Caco-2 (cell line): ENCODE measurements around the gene SGMS1. TPM values are rescaled to one million over a fixed set of nuclear protein-coding genes. Genes with fewer than 3 reads are reported as not detected.

Experiments used
- BruUV-seq: library from RNA; stranded (reverse); fragments of 400-500 nt; replicated peaks from 2 replicates; lab custom pipeline; 2021; lab: Mats Ljungman, UMichigan
- CTCF ChIA-PET: fragments of 300-600 bp; sonication (Branson Sonifier 250); formaldehyde crosslinking; loops from one replicate; lab custom pipeline; 2022; ENCODE audit warnings: antibody characterized with exemption; lab: Charles Lee
- POLR2A ChIA-PET: fragments of 300-600 bp; sonication (Branson Sonifier 250); formaldehyde crosslinking; loops from one replicate; lab custom pipeline; 2022; ENCODE audit warnings: antibody characterized with exemption; lab: Charles Lee
- DNase-seq, 2 experiments: peaks; one replicate each; pipeline versions ENCODE4 v3.0.0 to v3.0.0-alpha.2; 2020 to 2022
- H3K27me3 ChIP-seq: replicated peaks from 2 replicates; pipeline ENCODE4 v1.6.0; 2011; ENCODE audit warnings: low read length; ENCODE audit not compliant: control insufficient read depth, insufficient read depth
- H3K36me3 ChIP-seq: 2 replicates; pipeline ENCODE4 v1.5.1; 2011; ENCODE audit warnings: low read length; ENCODE audit not compliant: control insufficient read depth, insufficient read depth
- H3K4me1 ChIP-seq: fragments of 250-450 bp; sonication (Bioruptor Pico); 2 replicates; pipeline ENCODE4 v1.5.1; 2020; ENCODE audit warnings: mild to moderate bottlenecking
- H3K4me3 ChIP-seq: 2 replicates; pipeline ENCODE4 v1.5.1; 2011; ENCODE audit warnings: low read depth, mild to moderate bottlenecking, control low read depth, low read length
- H3K9me3 ChIP-seq: fragments of 250-450 bp; sonication (Bioruptor Pico); 2 replicates; pipeline ENCODE4 v1.5.1; 2020; ENCODE audit warnings: mild to moderate bottlenecking, moderate library complexity
- H3K27ac Mint-ChIP-seq: one replicate; pipeline ENCODE4 v1.8.0; 2022; ENCODE audit warnings: mixed read lengths; ENCODE audit not compliant: unreplicated experiment
- H3K27me3 Mint-ChIP-seq: one replicate; pipeline ENCODE4 v1.8.0; 2022; ENCODE audit warnings: mixed read lengths; ENCODE audit not compliant: insufficient read depth, unreplicated experiment
- H3K36me3 Mint-ChIP-seq: one replicate; pipeline ENCODE4 v1.8.0; 2022; ENCODE audit warnings: mild to moderate bottlenecking, mixed read lengths; ENCODE audit not compliant: insufficient read depth, unreplicated experiment
- H3K4me1 Mint-ChIP-seq: one replicate; pipeline ENCODE4 v1.8.0; 2022; ENCODE audit warnings: low read depth, mixed read lengths; ENCODE audit not compliant: unreplicated experiment
- H3K4me3 Mint-ChIP-seq: one replicate; pipeline ENCODE4 v1.8.0; 2022; ENCODE audit warnings: mild to moderate bottlenecking, moderate library complexity, mixed read lengths; ENCODE audit not compliant: unreplicated experiment
- H3K9me3 Mint-ChIP-seq: one replicate; pipeline ENCODE4 v1.8.0; 2022; ENCODE audit warnings: mixed read lengths; ENCODE audit not compliant: unreplicated experiment
- CTCF ChIP-seq, 2 experiments: fragments of 200-600 bp in 1 of 2; IDR thresholded peaks; 1 replicate in 1 of 2; 2 replicates in 1 of 2; pipeline versions ENCODE4 v1.5.1 to v1.8.0; 2011 to 2022; ENCODE audit warnings: antibody characterized with exemption in 1 of 2, control low read depth in 1 of 2, inconsistent platforms in 1 of 2, low read depth in 1 of 2, low read length in 1 of 2, mild to moderate bottlenecking in 1 of 2, moderate library complexity in 1 of 2; ENCODE audit not compliant: insufficient read depth in 1 of 2, severe bottlenecking in 1 of 2, unreplicated experiment in 1 of 2
- intact Hi-C: fragments of 100-400 bp; cut with micrococcal nuclease; formaldehyde crosslinking; loops from one replicate; pipeline ENCODE4 v1.10.0; 2022; ENCODE audit not compliant: unreplicated experiment
- total RNA-seq: library from RNA; stranded (reverse); gene quantifications from 2 replicates; pipeline ENCODE4 v1.2.3, GENCODE V29; 2022

SGMS1 gene
- total RNA-seq, 1 experiment from 2014 or later = 30.5 TPM

GRCh38 chr10:50467209-50467608 is 156.5 kb downstream of the SGMS1 start:
- no peaks in the 10 kb centered on the region for H3K36me3 Mint-ChIP-seq
- no peak for DNase-seq
- no TSS peak for BruUV-seq
- H3K27ac Mint-ChIP-seq = no peak overlapping the region
- Histone ChIP-seq H3K4me3 (no peak overlapping the region), H3K9me3 (no peaks in the 10 kb centered on the region), H3K27me3 (no peaks in the 10 kb centered on the region), H3K4me1 (peaks cover 9% of the 10 kb centered on the region), H3K36me3 (no peaks in the 10 kb centered on the region)
- H3K9me3 Mint-ChIP-seq = no peaks in the 10 kb centered on the region
- H3K27me3 Mint-ChIP-seq = no peaks in the 10 kb centered on the region
- CTCF ChIA-PET = no interaction called here
- intact Hi-C loops = no loop called here
- H3K4me1 Mint-ChIP-seq = peaks cover 16% of the 10 kb centered on the region
- no peak for TF ChIP-seq CTCF (IDR thresholded peaks at IDR 0.05; ENCODE audit: insufficient read depth in 1 of 2, low read depth in 1 of 2, low read length in 1 of 2, severe bottlenecking in 1 of 2, unreplicated experiment in 1 of 2)
- no peak overlapping the region for H3K4me3 Mint-ChIP-seq
- POLR2A ChIA-PET = no interaction called here

- no peaks in the 10 kb centered on the region for H3K27me3 Mint-ChIP-seq
- H3K9me3 ChIP-seq = no peaks in the 10 kb centered on the region
- H3K9me3 Mint-ChIP-seq = no peaks in the 10 kb centered on the region
- no peak for DNase-seq
- no peaks in the 10 kb centered on the region for H3K36me3 ChIP-seq
- CTCF ChIA-PET = no interaction called here
- no peaks in the 10 kb centered on the region for H3K27me3 ChIP-seq
- no peaks in the 10 kb centered on the region for H3K36me3 Mint-ChIP-seq
- intact Hi-C loops = no loop called here
- 0 out of 2 replicates have a peak, but pooled peaks cover 3% of the 10 kb centered on the region for H3K4me1 ChIP-seq
- TF ChIP-seq CTCF (IDR thresholded peaks at IDR 0.05; ENCODE audit: insufficient read depth in 1 of 2, low read depth in 1 of 2, low read length in 1 of 2, severe bottlenecking in 1 of 2, unreplicated experiment in 1 of 2) = no peak
- no peaks in the 10 kb centered on the region for H3K4me1 Mint-ChIP-seq
- H3K4me3 ChIP-seq = no peak overlapping the region
- POLR2A ChIA-PET = no interaction called here
- no peak overlapping the region for H3K4me3 Mint-ChIP-seq
- no peak overlapping the region for H3K27ac Mint-ChIP-seq
- BruUV-seq = no TSS peak
Measured at GRCh38 chr10:50464004-50464409, 159.7 kb downstream of the SGMS1 start.

- intact Hi-C loops = no loop called here
- no peak overlapping the region for H3K4me3 ChIP-seq
- H3K36me3 Mint-ChIP-seq = no peaks in the 10 kb centered on the region
- no peaks in the 10 kb centered on the region for H3K9me3 Mint-ChIP-seq
- no peaks in the 10 kb centered on the region for H3K27me3 Mint-ChIP-seq
- CTCF ChIA-PET = interaction anchor here (1.4 kb wide), 1 partner anchor 94 kb away, joined by 3 read pairs; no protein-coding TSS in a partner anchor
- H3K4me1 ChIP-seq = 0 out of 2 replicates have a peak, but pooled peaks cover 3% of the 10 kb centered on the region
- DNase-seq = no peak
- no peaks in the 10 kb centered on the region for H3K36me3 ChIP-seq
- H3K4me3 Mint-ChIP-seq = no peak overlapping the region
- no peaks in the 10 kb centered on the region for H3K4me1 Mint-ChIP-seq
- no peak for TF ChIP-seq CTCF (IDR thresholded peaks at IDR 0.05; ENCODE audit: insufficient read depth in 1 of 2, low read depth in 1 of 2, low read length in 1 of 2, severe bottlenecking in 1 of 2, unreplicated experiment in 1 of 2)
- BruUV-seq = no TSS peak
- H3K27me3 ChIP-seq = no peaks in the 10 kb centered on the region
- H3K27ac Mint-ChIP-seq = no peak overlapping the region
- no peaks in the 10 kb centered on the region for H3K9me3 ChIP-seq
- POLR2A ChIA-PET = no interaction called here
Measured at GRCh38 chr10:50461834-50462233, 161.9 kb downstream of the SGMS1 start.
